HEK293 (cell line): ENCODE data around the gene GALNT15.

ENCODE experiments used
- CTCF ChIA-PET: fragments of 350-600 bp; formaldehyde crosslinking; extraction: SDS; loops from one replicate; lab custom pipeline; 2021; ENCODE audit warnings: antibody characterized with exemption; lab: Yijun Ruan, JAX
- POLR2A ChIA-PET: fragments of 300-600 bp; formaldehyde crosslinking; extraction: SDS; loops from one replicate; lab custom pipeline; 2020; ENCODE audit warnings: antibody characterized with exemption, inconsistent platforms; lab: Yijun Ruan, JAX
- H3K27ac ChIP-seq: fragments of 200-500 bp; sonication (Bioruptor generic); 2 replicates; pipeline ENCODE4 v1.5.1; 2014; ENCODE audit warnings: low read depth, low read length, control low read depth, inconsistent platforms; ENCODE audit errors: extremely low read depth
- H3K36me3 ChIP-seq, 2 experiments: fragments of 200-500 bp in 1 of 2; sonication (Bioruptor generic) in 1 of 2; 1 replicate in 1 of 2; 2 replicates in 1 of 2; pipeline ENCODE4 v1.5.1; 2014 to 2017; ENCODE audit warnings: inconsistent platforms in 2 of 2, low read length in 2 of 2; ENCODE audit not compliant: control insufficient read depth in 2 of 2, insufficient read depth in 1 of 2
- H3K4me1 ChIP-seq: fragments of 200-500 bp; sonication (Bioruptor generic); 2 replicates; pipeline ENCODE4 v1.5.1; 2014; ENCODE audit warnings: mild to moderate bottlenecking, low read length, inconsistent platforms; ENCODE audit not compliant: control insufficient read depth, insufficient read depth
- H3K4me3 ChIP-seq: 2 replicates; pipeline ENCODE4 v1.5.1; 2011; ENCODE audit warnings: low read depth, mild to moderate bottlenecking, control low read depth, low read length, moderate library complexity
- H3K9me3 ChIP-seq: fragments of 200-500 bp; sonication (Bioruptor generic); 2 replicates; pipeline ENCODE4 v1.5.1; 2014; ENCODE audit warnings: low read depth, low read length, inconsistent platforms; ENCODE audit not compliant: control insufficient read depth, insufficient read depth
- KLF9 ChIP-seq: fragments of 450-650 bp; formaldehyde crosslinking; IDR thresholded peaks from 2 replicates; pipeline ENCODE4 v1.5.1; 2016; ENCODE audit warnings: missing biosample characterization, missing genetic modification characterization, low read depth
- PATZ1 ChIP-seq: fragments of 450-650 bp; formaldehyde crosslinking; IDR thresholded peaks from 2 replicates; pipeline ENCODE4 v1.5.1; 2016; ENCODE audit warnings: missing biosample characterization, missing genetic modification characterization
- REPIN1 ChIP-seq: fragments of 450-650 bp; formaldehyde crosslinking; IDR thresholded peaks from 2 replicates; pipeline ENCODE4 v1.5.1; 2017; ENCODE audit warnings: missing biosample characterization, missing genetic modification characterization, low read depth
- REST ChIP-seq: fragments of 450-650 bp; formaldehyde crosslinking; IDR thresholded peaks from 2 replicates; pipeline ENCODE4 v1.5.1; 2016; ENCODE audit warnings: missing biosample characterization, missing genetic modification characterization
- ZFP69B ChIP-seq: fragments of 450-650 bp; formaldehyde crosslinking; IDR thresholded peaks from 2 replicates; pipeline ENCODE4 v1.5.1; 2016; ENCODE audit warnings: missing biosample characterization, missing genetic modification characterization
- ZNF146 ChIP-seq: fragments of 450-650 bp; formaldehyde crosslinking; IDR thresholded peaks from 2 replicates; pipeline ENCODE4 v1.5.1; 2016; ENCODE audit warnings: missing biosample characterization, missing genetic modification characterization
- ZNF155 ChIP-seq: fragments of 450-650 bp; formaldehyde crosslinking; IDR thresholded peaks from 2 replicates; pipeline ENCODE4 v1.5.1; 2016; ENCODE audit warnings: missing biosample characterization, missing genetic modification characterization
- ZNF202 ChIP-seq: fragments of 450-650 bp; formaldehyde crosslinking; IDR thresholded peaks from 2 replicates; pipeline ENCODE4 v1.5.1; 2016; ENCODE audit warnings: missing biosample characterization, missing genetic modification characterization, borderline replicate concordance
- ZNF335 ChIP-seq: fragments of 450-650 bp; formaldehyde crosslinking; conservative IDR thresholded peaks from 2 replicates; pipeline ENCODE4 v1.5.1; 2016; ENCODE audit warnings: missing biosample characterization, missing genetic modification characterization
- ZNF350 ChIP-seq: fragments of 450-650 bp; formaldehyde crosslinking; IDR thresholded peaks from 2 replicates; pipeline ENCODE4 v1.5.0; 2017; ENCODE audit warnings: missing biosample characterization, mild to moderate bottlenecking, missing genetic modification characterization
- ZNF404 ChIP-seq: fragments of 450-650 bp; formaldehyde crosslinking; IDR thresholded peaks from 2 replicates; pipeline ENCODE4 v1.5.1; 2017; ENCODE audit warnings: missing biosample characterization, missing genetic modification characterization
- ZNF549 ChIP-seq: fragments of 450-650 bp; IDR thresholded peaks from 2 replicates; pipeline ENCODE4 v1.5.1; 2018; ENCODE audit warnings: missing biosample characterization, missing genetic modification characterization, mild to moderate bottlenecking, inconsistent platforms, moderate library complexity
- ZNF558 ChIP-seq: fragments of 450-650 bp; formaldehyde crosslinking; IDR thresholded peaks from 2 replicates; pipeline ENCODE4 v1.5.1; 2016; ENCODE audit warnings: missing biosample characterization, missing genetic modification characterization
- ZNF561 ChIP-seq: fragments of 450-650 bp; IDR thresholded peaks from 2 replicates; pipeline ENCODE4 v1.5.1; 2018; ENCODE audit warnings: missing biosample characterization, missing genetic modification characterization, borderline replicate concordance
- ZNF624 ChIP-seq: fragments of 450-650 bp; formaldehyde crosslinking; IDR thresholded peaks from 2 replicates; pipeline ENCODE4 v1.5.1; 2017; ENCODE audit warnings: missing biosample characterization, missing genetic modification characterization
- ZNF654 ChIP-seq: fragments of 450-650 bp; formaldehyde crosslinking; IDR thresholded peaks from 2 replicates; pipeline ENCODE4 v1.5.1; 2016; ENCODE audit warnings: low read depth, missing biosample characterization, missing genetic modification characterization
- ZNF660 ChIP-seq: fragments of 450-650 bp; IDR thresholded peaks from 2 replicates; pipeline ENCODE4 v1.5.1; 2018; ENCODE audit warnings: missing biosample characterization, mild to moderate bottlenecking, missing genetic modification characterization
- ZNF843 ChIP-seq: fragments of 450-650 bp; formaldehyde crosslinking; IDR thresholded peaks from 2 replicates; pipeline ENCODE4 v1.5.1; 2016; ENCODE audit warnings: missing biosample characterization, missing genetic modification characterization
- ZSCAN30 ChIP-seq: fragments of 450-650 bp; IDR thresholded peaks from 2 replicates; pipeline ENCODE4 v1.5.1; 2018; ENCODE audit warnings: missing biosample characterization, mild to moderate bottlenecking, missing genetic modification characterization, moderate library complexity
- TF ChIP-seq, protein P1 (sequence below): fragments of 450-650 bp; formaldehyde crosslinking; IDR thresholded peaks from 2 replicates; pipeline ENCODE4 v1.5.1; 2017; ENCODE audit warnings: missing biosample characterization, missing genetic modification characterization
- TF ChIP-seq, protein P2 (sequence below): fragments of 450-650 bp; formaldehyde crosslinking; IDR thresholded peaks from 2 replicates; pipeline ENCODE4 v1.5.1; 2017; ENCODE audit warnings: missing biosample characterization, mild to moderate bottlenecking, missing genetic modification characterization, moderate library complexity
- TF ChIP-seq, protein P3 (sequence below): fragments of 450-650 bp; formaldehyde crosslinking; IDR thresholded peaks from 2 replicates; pipeline ENCODE4 v1.5.1; 2017; ENCODE audit warnings: missing biosample characterization, missing genetic modification characterization

Gene GALNT15

GRCh38 chr3:16260046-16260445, 85.6 kb downstream of the GALNT15 start (continued):
- TF ChIP-seq REPIN1 (tag by site-specific recombination), result no peak

DNA sequence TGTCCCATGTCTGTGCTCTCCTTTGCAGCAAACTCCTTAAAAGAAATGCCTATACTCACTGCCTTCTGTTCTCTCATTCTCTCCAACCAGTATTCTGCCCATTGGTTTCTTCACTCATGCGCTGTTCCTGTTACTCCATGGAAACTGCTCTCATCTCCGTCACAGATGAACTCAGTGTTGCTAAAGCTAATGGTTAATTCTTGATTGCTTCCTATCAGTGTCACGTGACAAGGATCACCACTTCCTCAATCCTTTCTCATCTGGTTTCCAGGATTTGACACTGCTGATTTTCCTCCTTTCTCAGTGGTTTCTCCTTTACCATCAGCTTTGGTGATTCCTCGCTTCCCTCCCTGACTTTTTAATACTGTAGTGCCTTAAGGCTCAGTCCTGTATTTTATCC, 87.7 kb downstream of the GALNT15 start:
- H3K4me1 ChIP-seq, result no peaks in the 10 kb centered on the region
- no peaks in the 10 kb centered on the region for H3K9me3 ChIP-seq
- no peak overlapping the region for H3K4me3 ChIP-seq
- CTCF ChIA-PET, result no interaction called here
- TF ChIP-seq, protein P1, sequence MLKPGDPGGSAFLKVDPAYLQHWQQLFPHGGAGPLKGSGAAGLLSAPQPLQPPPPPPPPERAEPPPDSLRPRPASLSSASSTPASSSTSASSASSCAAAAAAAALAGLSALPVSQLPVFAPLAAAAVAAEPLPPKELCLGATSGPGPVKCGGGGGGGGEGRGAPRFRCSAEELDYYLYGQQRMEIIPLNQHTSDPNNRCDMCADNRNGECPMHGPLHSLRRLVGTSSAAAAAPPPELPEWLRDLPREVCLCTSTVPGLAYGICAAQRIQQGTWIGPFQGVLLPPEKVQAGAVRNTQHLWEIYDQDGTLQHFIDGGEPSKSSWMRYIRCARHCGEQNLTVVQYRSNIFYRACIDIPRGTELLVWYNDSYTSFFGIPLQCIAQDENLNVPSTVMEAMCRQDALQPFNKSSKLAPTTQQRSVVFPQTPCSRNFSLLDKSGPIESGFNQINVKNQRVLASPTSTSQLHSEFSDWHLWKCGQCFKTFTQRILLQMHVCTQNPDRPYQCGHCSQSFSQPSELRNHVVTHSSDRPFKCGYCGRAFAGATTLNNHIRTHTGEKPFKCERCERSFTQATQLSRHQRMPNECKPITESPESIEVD (tag by site-specific recombination), result no peak
- TF ChIP-seq, protein P2, sequence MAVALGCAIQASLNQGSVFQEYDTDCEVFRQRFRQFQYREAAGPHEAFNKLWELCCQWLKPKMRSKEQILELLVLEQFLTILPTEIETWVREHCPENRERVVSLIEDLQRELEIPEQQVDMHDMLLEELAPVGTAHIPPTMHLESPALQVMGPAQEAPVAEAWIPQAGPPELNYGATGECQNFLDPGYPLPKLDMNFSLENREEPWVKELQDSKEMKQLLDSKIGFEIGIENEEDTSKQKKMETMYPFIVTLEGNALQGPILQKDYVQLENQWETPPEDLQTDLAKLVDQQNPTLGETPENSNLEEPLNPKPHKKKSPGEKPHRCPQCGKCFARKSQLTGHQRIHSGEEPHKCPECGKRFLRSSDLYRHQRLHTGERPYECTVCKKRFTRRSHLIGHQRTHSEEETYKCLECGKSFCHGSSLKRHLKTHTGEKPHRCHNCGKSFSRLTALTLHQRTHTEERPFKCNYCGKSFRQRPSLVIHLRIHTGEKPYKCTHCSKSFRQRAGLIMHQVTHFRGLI (tag by site-specific recombination), result no peak
- TF ChIP-seq ZNF549 (tag by site-specific recombination) (no peak), ZNF843 (tag by site-specific recombination) (no peak), ZNF155 (tag by site-specific recombination) (no peak), ZFP69B (tag by site-specific recombination) (no peak), ZNF624 (tag by site-specific recombination) (no peak), ZNF558 (tag by site-specific recombination) (no peak), ZNF404 (tag by site-specific recombination) (no peak), KLF9 (tag by site-specific recombination) (no peak), ZNF654 (tag by site-specific recombination) (no peak), ZNF146 (tag by site-specific recombination) (no peak)
- no peak overlapping the region for H3K27ac ChIP-seq
- POLR2A ChIA-PET, result no interaction called here
- H3K36me3 ChIP-seq, result peaks cover 3 to 39% of the 10 kb centered on the region in 2 experiments; a peak in 2 of 3 replicates

DNA sequence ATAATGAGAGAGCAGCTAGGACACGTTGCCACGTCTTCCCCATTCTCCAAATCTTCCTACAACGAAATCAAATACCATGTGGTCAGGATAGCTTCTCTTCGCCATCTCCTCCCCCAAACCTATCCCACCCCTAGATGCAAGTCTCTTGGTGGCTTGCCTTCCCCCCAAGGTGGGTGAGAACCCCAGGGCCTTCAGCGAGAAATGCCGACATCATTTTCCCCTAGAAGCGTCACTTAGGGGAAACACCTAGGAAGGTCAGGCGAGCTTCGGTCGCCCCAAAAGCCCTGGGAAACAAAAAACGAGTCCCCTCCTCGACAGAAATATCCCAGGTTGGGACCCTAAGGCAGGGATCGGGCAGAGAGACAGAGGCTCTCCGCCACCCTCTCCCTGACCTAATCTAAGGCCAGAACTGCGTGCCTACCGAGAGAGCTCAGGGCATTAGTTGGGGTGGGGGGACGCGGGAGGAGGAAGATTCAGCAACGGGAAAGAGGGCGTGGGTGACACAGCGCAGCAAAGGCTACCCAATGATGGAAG, 89.8 kb downstream of the GALNT15 start:
- Histone ChIP-seq H3K9me3 (no peaks in the 10 kb centered on the region), H3K4me1 (no peaks in the 10 kb centered on the region), H3K27ac (no peak overlapping the region), H3K36me3 (peaks cover 3 to 33% of the 10 kb centered on the region in 2 experiments; a peak in 2 of 3 replicates), H3K4me3 (peak overlapping the region; percentile 93)
- ChIA-PET CTCF (interaction anchor here (0.6 to 1.0 kb wide), 5 partner anchors 16 to 1144 kb away, joined by 3 to 6 read pairs (median 3); no protein-coding TSS in a partner anchor), POLR2A (interaction anchor here (0.5 to 1.6 kb wide), 4 partner anchors 49 to 1058 kb away, joined by 3 to 4 read pairs (median 3); partner anchors contain the start of gene CAPN7)
- TF ChIP-seq ZNF549 (tag by site-specific recombination) (no peak), ZNF202 (tag by site-specific recombination) (no peak), ZSCAN30 (tag by site-specific recombination) (no peak), PATZ1 (tag by site-specific recombination) (no peak; the same call in 1 of the 2 replicates), ZNF660 (0 out of 2 replicates have a peak, but pooled peaks have one; percentile 28), ZNF335 (peak; percentile 85), ZNF561 (tag by site-specific recombination) (no peak), REST (tag by site-specific recombination) (no peak), ZNF350 (tag by site-specific recombination) (no peak)
- TF ChIP-seq, protein P3, sequence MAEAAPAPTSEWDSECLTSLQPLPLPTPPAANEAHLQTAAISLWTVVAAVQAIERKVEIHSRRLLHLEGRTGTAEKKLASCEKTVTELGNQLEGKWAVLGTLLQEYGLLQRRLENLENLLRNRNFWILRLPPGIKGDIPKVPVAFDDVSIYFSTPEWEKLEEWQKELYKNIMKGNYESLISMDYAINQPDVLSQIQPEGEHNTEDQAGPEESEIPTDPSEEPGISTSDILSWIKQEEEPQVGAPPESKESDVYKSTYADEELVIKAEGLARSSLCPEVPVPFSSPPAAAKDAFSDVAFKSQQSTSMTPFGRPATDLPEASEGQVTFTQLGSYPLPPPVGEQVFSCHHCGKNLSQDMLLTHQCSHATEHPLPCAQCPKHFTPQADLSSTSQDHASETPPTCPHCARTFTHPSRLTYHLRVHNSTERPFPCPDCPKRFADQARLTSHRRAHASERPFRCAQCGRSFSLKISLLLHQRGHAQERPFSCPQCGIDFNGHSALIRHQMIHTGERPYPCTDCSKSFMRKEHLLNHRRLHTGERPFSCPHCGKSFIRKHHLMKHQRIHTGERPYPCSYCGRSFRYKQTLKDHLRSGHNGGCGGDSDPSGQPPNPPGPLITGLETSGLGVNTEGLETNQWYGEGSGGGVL (tag by site-specific recombination), result peak; percentile 58
